ENCODE data around the gene PPIG. TPM values are rescaled to one million over a fixed set of nuclear protein-coding genes. Genes with fewer than 3 reads are reported as not detected.
"Not testable (repeated sequence)": the region's sequence is repeated elsewhere in the genome, so short reads cannot be mapped to it uniquely, and the experiment has no call there.

PPIG gene
- total RNA-seq, 2 donors from 2014 or later, result 46.1 to 55.2 TPM

- no peaks in the 10 kb centered on the region for H3K9me3 ChIP-seq
- no peaks in the 10 kb centered on the region for H3K27me3 ChIP-seq
- no peaks in the 10 kb centered on the region for H3K36me3 ChIP-seq
- no peak for TF ChIP-seq CTCF (IDR thresholded peaks at IDR 0.05)
- no peak overlapping the region for H3K4me3 ChIP-seq
- no peak for DNase-seq
- peaks cover 6% of the 10 kb centered on the region for H3K4me1 ChIP-seq
- intact Hi-C loops (cut with DNase I), result no loop called here
- H3K27ac ChIP-seq, result no peak overlapping the region
- H3K9ac ChIP-seq (ENCODE audit: low read depth in 2 of 2, low read length in 2 of 2), result no peak overlapping the region
Measured at GRCh38 chr2:169571571-169571970, 12.6 kb upstream of the PPIG start.

DNA sequence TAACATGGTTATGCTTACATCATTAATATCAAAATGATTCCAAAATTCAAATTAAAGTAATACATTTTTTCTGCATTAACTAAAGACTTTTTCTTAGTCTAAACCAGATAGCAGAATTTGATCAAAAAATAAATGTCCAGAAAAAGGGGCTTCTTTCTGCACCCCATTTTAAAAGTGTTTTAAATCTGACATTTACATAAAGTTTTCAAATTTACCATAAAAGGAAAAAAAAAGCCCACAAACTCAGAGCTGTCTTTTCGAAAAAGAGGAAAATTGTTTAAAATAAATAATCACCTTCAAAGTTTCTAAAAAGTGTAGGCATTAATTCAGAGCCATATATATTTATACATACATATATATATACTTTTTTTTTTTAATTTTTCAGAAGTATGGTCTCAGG lies 12.0 kb upstream of the PPIG start:
- no peak for DNase-seq
- H3K9ac ChIP-seq (ENCODE audit: low read depth in 2 of 2, low read length in 2 of 2), result no peak overlapping the region

GRCh38 chr2:169572821-169573159 lies 11.4 kb upstream of the PPIG start:
- peak overlapping the region; percentile 72 to 75 for H3K9ac ChIP-seq (ENCODE audit: low read depth in 2 of 2, low read length in 2 of 2)
- intact Hi-C loops (cut with DNase I), result no loop called here
- DNase-seq, result no peak

More for the DNA sequence above, 12.0 kb upstream of the PPIG start:
- intact Hi-C loops (cut with DNase I), result no loop called here
- Histone ChIP-seq H3K4me3 (no peak overlapping the region), H3K27ac (no peak overlapping the region), H3K4me1 (peaks cover 6% of the 10 kb centered on the region), H3K36me3 (no peaks in the 10 kb centered on the region), H3K27me3 (no peaks in the 10 kb centered on the region), H3K9me3 (no peaks in the 10 kb centered on the region)
- TF ChIP-seq CTCF (IDR thresholded peaks at IDR 0.05), result no peak

DNA sequence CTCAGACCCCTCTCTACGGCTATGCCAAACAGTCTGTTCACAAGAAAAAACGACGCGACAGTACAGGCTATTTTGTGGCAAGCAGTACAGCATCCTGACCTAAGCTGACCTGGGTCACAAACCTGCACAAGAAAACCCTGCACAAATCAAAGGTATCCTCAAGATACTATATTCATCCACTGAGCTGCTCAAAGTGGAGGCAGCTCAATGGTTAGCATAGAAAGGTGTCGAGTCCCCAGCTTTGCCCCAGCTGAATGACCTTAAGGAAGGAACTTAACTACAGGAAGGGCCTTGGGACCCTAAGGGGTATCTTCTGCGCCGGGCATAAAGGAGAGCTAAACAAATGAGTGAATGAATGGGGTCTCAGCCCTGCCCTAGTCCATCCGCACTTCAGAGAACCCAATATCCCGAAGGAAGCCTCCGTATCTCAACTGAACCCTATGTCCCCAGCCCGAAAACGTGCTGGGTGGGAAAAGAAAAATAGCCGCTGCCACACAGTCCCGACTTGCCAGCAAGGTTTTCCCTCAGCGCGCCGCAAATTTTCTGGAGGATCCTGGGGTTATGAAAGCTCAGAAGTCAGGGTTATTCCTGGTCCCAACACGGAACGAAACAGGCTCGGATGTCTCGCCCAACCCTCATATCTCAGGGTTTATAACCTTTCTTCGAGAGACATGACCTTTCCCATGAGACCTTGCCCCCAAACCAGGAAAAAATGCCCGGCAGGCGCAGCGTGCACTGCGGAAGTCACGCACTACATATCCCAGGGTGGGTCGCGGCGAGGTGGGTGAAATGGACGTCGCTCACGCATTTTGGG lies 10.8 kb upstream of the PPIG start, which contains the start of gene FASTKD1:
FASTKD1 (minus strand) TSS at position 706 of the 814 bp plus-strand sequence. CDS start 1,836 bp downstream, outside the sequence.
- Histone ChIP-seq H3K9me3 (no peaks in the 10 kb centered on the region), H3K36me3 (no peaks in the 10 kb centered on the region), H3K4me3 (peak within 1 kb of the TSS; percentile 65), H3K9ac (ENCODE audit: low read depth in 2 of 2, low read length in 2 of 2) (peak within 1 kb of the TSS; percentile 72 to 75), H3K4me1 (peaks cover 6% of the 10 kb centered on the region), H3K27ac (peak within 1 kb of the TSS; percentile 70), H3K27me3 (no peaks in the 10 kb centered on the region)
- intact Hi-C loops (cut with DNase I), result no loop called here
- DNase-seq, result peak; percentile 97
- no peak for TF ChIP-seq CTCF (IDR thresholded peaks at IDR 0.05)

More at GRCh38 chr2:169572821-169573159, 11.4 kb upstream of the PPIG start:
- Histone ChIP-seq H3K27me3 (no peaks in the 10 kb centered on the region), H3K4me3 (peak overlapping the region; percentile 65), H3K9me3 (no peaks in the 10 kb centered on the region), H3K4me1 (peaks cover 6% of the 10 kb centered on the region), H3K27ac (peak overlapping the region; percentile 70), H3K36me3 (no peaks in the 10 kb centered on the region)
- TF ChIP-seq CTCF (IDR thresholded peaks at IDR 0.05), result no peak

DNA sequence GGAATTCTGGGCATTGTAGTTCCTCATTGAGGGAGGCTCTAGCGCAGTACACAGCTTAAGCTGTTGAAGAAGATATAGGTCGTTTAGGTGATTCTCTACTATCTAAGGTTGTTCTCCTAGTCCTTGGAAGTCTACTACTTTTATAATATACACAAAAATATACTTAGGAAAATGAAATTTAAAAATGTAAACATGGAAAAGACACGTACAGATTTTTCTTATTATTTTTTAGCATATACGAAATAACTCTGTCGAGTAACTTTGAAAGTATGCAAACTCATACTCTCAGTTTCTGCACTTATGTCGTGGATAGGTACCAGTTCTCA lies 10.2 kb upstream of the PPIG start:
- no peak for DNase-seq
- Histone ChIP-seq H3K4me3 (peak overlapping the region; percentile 65), H3K9ac (ENCODE audit: low read depth in 2 of 2, low read length in 2 of 2) (peak overlapping the region in 1 of 2 donors; percentile 72), H3K27ac (no peak overlapping the region), H3K4me1 (peaks cover 6% of the 10 kb centered on the region), H3K36me3 (no peaks in the 10 kb centered on the region), H3K9me3 (no peaks in the 10 kb centered on the region), H3K27me3 (no peaks in the 10 kb centered on the region)
- no peak for TF ChIP-seq CTCF (IDR thresholded peaks at IDR 0.05)
- intact Hi-C loops (cut with DNase I), result no loop called here

DNA sequence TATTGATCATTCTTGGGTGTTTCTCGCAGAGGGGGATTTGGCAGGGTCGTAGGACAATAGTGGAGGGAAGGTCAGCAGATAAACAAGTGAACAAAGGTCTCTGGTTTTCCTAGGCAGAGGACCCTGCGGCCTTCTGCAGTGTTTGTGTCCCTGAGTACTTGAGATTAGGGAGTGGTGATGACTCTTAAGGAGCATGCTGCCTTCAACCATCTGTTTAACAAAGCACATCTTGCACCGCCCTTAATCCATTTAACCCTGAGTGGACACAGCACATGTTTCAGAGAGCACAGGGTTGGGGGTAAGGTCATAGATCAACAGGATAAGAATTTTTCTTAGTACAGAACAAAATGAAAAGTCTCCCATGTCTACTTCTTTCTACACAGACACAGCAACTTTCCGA lies 9.6 kb upstream of the PPIG start:
- intact Hi-C loops (cut with DNase I); H3K4me3 ChIP-seq: not testable (repeated sequence)

GRCh38 chr2:169575264-169575663 lies 8.9 kb upstream of the PPIG start:
- H3K4me3 ChIP-seq; H3K9me3 ChIP-seq; H3K36me3 ChIP-seq; H3K9ac ChIP-seq (ENCODE audit: low read depth in 2 of 2, low read length in 2 of 2); intact Hi-C loops (cut with DNase I); H3K4me1 ChIP-seq; H3K27me3 ChIP-seq; DNase-seq; H3K27ac ChIP-seq: not testable (repeated sequence)

More for the DNA sequence above, 9.6 kb upstream of the PPIG start:
- H3K27me3 ChIP-seq; H3K36me3 ChIP-seq; DNase-seq; H3K9ac ChIP-seq (ENCODE audit: low read depth in 2 of 2, low read length in 2 of 2); H3K27ac ChIP-seq; H3K9me3 ChIP-seq; H3K4me1 ChIP-seq: not testable (repeated sequence)
